ENCODE measurements around the gene FTSJ1. TPM values are rescaled to one million over a fixed set of nuclear protein-coding genes. Genes with fewer than 3 reads are reported as not detected.

The FTSJ1 gene
- total and polyA plus RNA-seq, 2 of the 8 experiments (the other 6 are each of a cell fraction or from before 2014, with no cell fraction given) = 62.4 to 80.4 TPM

GRCh38 chrX:48480583-48480982 is 4.6 kb downstream of the FTSJ1 start (continued):
- TF ChIP-seq JUN (IDR thresholded peaks at IDR 0.05; ENCODE audit: low read depth, low read length) (no peak), CHD1 (IDR thresholded peaks at IDR 0.05; ENCODE audit: low read depth, low read length) (no peak), TAF1 (IDR thresholded peaks at IDR 0.05; ENCODE audit: low read depth, low read length) (no peak), CTBP2 (IDR thresholded peaks at IDR 0.05; ENCODE audit: borderline replicate concordance, insufficient read depth, insufficient read length, low read length) (no peak), POLR2AphosphoS5 (IDR thresholded peaks at IDR 0.05; ENCODE audit: low read depth, low read length) (no peak)

Data from H1 (cell line).